Activated CD4-positive, alpha-beta T cell treated with anti-CD3 and anti-CD28 coated beads for 36 hours (primary cell): ENCODE results near the gene FA2H. TPM values are rescaled to one million over a fixed set of nuclear protein-coding genes. Genes with fewer than 3 reads are reported as not detected.
A peak's percentile ranks its signal among the peaks of the same experiment; 100 is the strongest.

Source experiments
- ATAC-seq: fragments of 200-7000 bp; cut with Tn5 transposase; one replicate; pipeline ENCODE4 v1.10.0; 2021; ENCODE audit warnings: mild to moderate bottlenecking, moderate library complexity
- CTCF ChIA-PET: fragments of 350-600 bp; sonication (Branson Sonifier 250); formaldehyde crosslinking; loops from one replicate; lab custom pipeline; 2021; ENCODE audit warnings: antibody characterized with exemption; lab: Charles Lee
- POLR2A ChIA-PET: fragments of 350-600 bp; sonication (Branson Sonifier 250); formaldehyde crosslinking; loops from one replicate; lab custom pipeline; 2021; ENCODE audit warnings: antibody characterized with exemption, inconsistent platforms; lab: Charles Lee
- DNase-seq: peaks from one replicate; pipeline ENCODE4 v3.0.0-alpha.2; 2020
- H3K27ac Mint-ChIP-seq: one replicate; pipeline ENCODE4 v1.8.0; 2021; ENCODE audit warnings: mixed read lengths
- H3K27me3 Mint-ChIP-seq: one replicate; pipeline ENCODE4 v1.8.0; 2021; ENCODE audit warnings: mixed read lengths
- H3K36me3 Mint-ChIP-seq: one replicate; pipeline ENCODE4 v1.8.0; 2021; ENCODE audit warnings: low read depth, mixed read lengths
- H3K4me1 Mint-ChIP-seq: one replicate; pipeline ENCODE4 v1.8.0; 2021; ENCODE audit warnings: mixed read lengths
- H3K4me3 Mint-ChIP-seq: one replicate; pipeline ENCODE4 v1.8.0; 2021; ENCODE audit warnings: mild to moderate bottlenecking, moderate library complexity, mixed read lengths
- H3K9me3 Mint-ChIP-seq: one replicate; pipeline ENCODE4 v1.8.0; 2021; ENCODE audit warnings: low read depth, mixed read lengths
- intact Hi-C, 2 experiments: fragments of 100-400 bp; cut with DNase I in 1 of 2; cut with micrococcal nuclease in 1 of 2; formaldehyde crosslinking; loops; one replicate each; pipeline versions ENCODE4 v1.14.2 to v1.15.1; 2022 to 2024; cut with DNase I, micrococcal nuclease
- total RNA-seq, 2 experiments: library from RNA; stranded (reverse); gene quantifications; one replicate each; pipeline ENCODE4 v1.2.3, GENCODE V29; 2021

The FA2H gene
- total RNA-seq, 2 experiments from 2014 or later, result not detected

DNA sequence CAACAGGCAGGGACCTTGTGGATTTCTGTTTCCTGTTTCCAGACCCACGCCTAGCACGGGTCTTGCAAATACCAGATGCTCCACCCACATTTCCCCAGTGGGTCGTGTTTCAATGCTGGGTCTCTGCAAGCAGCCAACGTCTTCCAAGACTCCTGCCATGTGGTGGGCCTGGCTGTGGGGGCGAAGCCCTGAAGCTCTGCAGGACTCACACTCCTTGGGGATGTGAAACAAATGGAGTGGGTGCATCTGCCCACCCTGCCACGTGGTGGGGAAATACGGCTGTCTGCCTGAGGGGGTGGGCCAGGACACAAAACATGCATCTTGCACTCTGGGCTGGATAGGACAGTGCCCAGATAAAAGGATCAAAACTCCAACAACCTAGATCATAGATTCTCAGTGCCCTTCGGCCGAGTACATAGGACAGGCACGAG, 32.6 kb downstream of the FA2H start:
- Mint-ChIP-seq H3K27me3 (peaks cover 2% of the 10 kb centered on the region), H3K4me1 (no peaks in the 10 kb centered on the region), H3K4me3 (no peak overlapping the region), H3K27ac (no peak overlapping the region), H3K36me3 (no peaks in the 10 kb centered on the region), H3K9me3 (no peaks in the 10 kb centered on the region)
- ChIA-PET CTCF (no interaction called here), POLR2A (no interaction called here)
- intact Hi-C loops, result no loop called here
- no peak for ATAC-seq
- DNase-seq, result no peak

GRCh38 chr16:74740795-74741304, 33.8 kb downstream of the FA2H start:
- peaks cover 2% of the 10 kb centered on the region for H3K27me3 Mint-ChIP-seq
- intact Hi-C loops, result no loop called here
- H3K4me1 Mint-ChIP-seq, result no peaks in the 10 kb centered on the region
- H3K4me3 Mint-ChIP-seq, result no peak overlapping the region
- DNase-seq (no peak), ATAC-seq (peak; percentile 19)
- no peaks in the 10 kb centered on the region for H3K9me3 Mint-ChIP-seq
- POLR2A ChIA-PET, result no interaction called here
- H3K36me3 Mint-ChIP-seq, result no peaks in the 10 kb centered on the region
- no peak overlapping the region for H3K27ac Mint-ChIP-seq
- CTCF ChIA-PET, result interaction anchor here (0.6 kb wide), 1 partner anchor 371 kb away, joined by 3 read pairs; no protein-coding TSS in a partner anchor

- no peak for ATAC-seq
- no peak for DNase-seq
- Mint-ChIP-seq H3K36me3 (no peaks in the 10 kb centered on the region), H3K4me3 (no peak overlapping the region), H3K27ac (no peak overlapping the region), H3K27me3 (peaks cover 2% of the 10 kb centered on the region), H3K9me3 (no peaks in the 10 kb centered on the region), H3K4me1 (no peaks in the 10 kb centered on the region)
- POLR2A ChIA-PET, result no interaction called here
- intact Hi-C loops, result no loop called here
- CTCF ChIA-PET, result interaction anchor here (1.3 kb wide), 1 partner anchor 11 kb away, joined by 6 read pairs; no protein-coding TSS in a partner anchor
These were observed 35.3 kb downstream of the FA2H start for GRCh38 chr16:74739275-74739674.

DNA sequence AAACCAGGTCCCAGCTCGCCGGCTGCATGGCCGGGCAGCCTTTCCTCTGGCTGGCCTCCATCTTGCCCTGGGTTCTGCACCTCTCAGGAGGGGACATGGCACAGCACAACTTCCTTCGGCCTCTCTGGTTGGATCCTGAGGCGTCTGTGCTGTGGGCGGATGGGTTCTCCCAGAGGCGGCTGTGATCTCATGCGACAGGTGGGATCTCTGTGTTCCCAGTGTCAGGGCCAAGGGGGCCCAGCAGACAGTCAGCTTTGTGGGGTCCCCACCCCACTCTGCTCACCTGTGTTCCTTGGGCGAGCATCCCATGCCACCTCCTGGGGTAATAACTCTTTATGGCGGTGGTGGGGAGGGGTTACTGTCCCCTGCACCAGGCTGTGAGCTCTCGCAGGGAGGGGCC, 35.8 kb downstream of the FA2H start:
- POLR2A ChIA-PET, result no interaction called here
- Mint-ChIP-seq H3K4me1 (no peaks in the 10 kb centered on the region), H3K9me3 (no peaks in the 10 kb centered on the region), H3K27me3 (peaks cover 2% of the 10 kb centered on the region), H3K36me3 (no peaks in the 10 kb centered on the region), H3K27ac (no peak overlapping the region), H3K4me3 (no peak overlapping the region)
- CTCF ChIA-PET, result interaction anchor here (1.0 to 1.3 kb wide), 2 partner anchors 11 to 37 kb away, joined by 3 to 6 read pairs; no protein-coding TSS in a partner anchor
- DNase-seq (no peak), ATAC-seq (no peak)
- intact Hi-C loops, result no loop called here

- CTCF ChIA-PET, result interaction anchor here (1.0 to 1.3 kb wide), 2 partner anchors 10 to 37 kb away, joined by 3 to 6 read pairs; no protein-coding TSS in a partner anchor
- no peak for ATAC-seq
- Mint-ChIP-seq H3K4me3 (no peak overlapping the region), H3K27ac (no peak overlapping the region), H3K9me3 (no peaks in the 10 kb centered on the region), H3K4me1 (no peaks in the 10 kb centered on the region), H3K36me3 (no peaks in the 10 kb centered on the region), H3K27me3 (peaks cover 2% of the 10 kb centered on the region)
- intact Hi-C loops, result no loop called here
- POLR2A ChIA-PET, result no interaction called here
- no peak for DNase-seq
These were observed 36.5 kb downstream of the FA2H start for GRCh38 chr16:74738113-74738541.

GRCh38 chr16:74737521-74737920, 37.1 kb downstream of the FA2H start:
- ChIA-PET CTCF (no interaction called here), POLR2A (no interaction called here)
- no peak overlapping the region for H3K4me3 Mint-ChIP-seq
- no peak for ATAC-seq
- H3K4me1 Mint-ChIP-seq, result no peaks in the 10 kb centered on the region
- H3K27me3 Mint-ChIP-seq, result peaks cover 2% of the 10 kb centered on the region
- H3K27ac Mint-ChIP-seq, result no peak overlapping the region
- H3K36me3 Mint-ChIP-seq, result no peaks in the 10 kb centered on the region
- no peaks in the 10 kb centered on the region for H3K9me3 Mint-ChIP-seq
- intact Hi-C loops, result no loop called here
- DNase-seq, result no peak

GRCh38 chr16:74736531-74737157, 38.0 kb downstream of the FA2H start:
- Mint-ChIP-seq H3K9me3 (no peaks in the 10 kb centered on the region), H3K4me1 (no peaks in the 10 kb centered on the region), H3K36me3 (no peaks in the 10 kb centered on the region), H3K4me3 (no peak overlapping the region), H3K27me3 (peaks cover 2% of the 10 kb centered on the region), H3K27ac (no peak overlapping the region)
- intact Hi-C loops, result no loop called here
- DNase-seq, result no peak
- ATAC-seq, result no peak
- ChIA-PET CTCF (interaction anchor here (1.4 kb wide), 1 partner anchor 10 kb away, joined by 5 read pairs; no protein-coding TSS in a partner anchor), POLR2A (no interaction called here)

- CTCF ChIA-PET, result interaction anchor here (0.5 to 1.4 kb wide), 2 partner anchors 9 to 248 kb away, joined by 3 to 5 read pairs; no protein-coding TSS in a partner anchor
- Mint-ChIP-seq H3K4me1 (peaks cover 3% of the 10 kb centered on the region), H3K27me3 (peaks cover 2% of the 10 kb centered on the region), H3K27ac (no peak overlapping the region), H3K4me3 (no peak overlapping the region), H3K9me3 (no peaks in the 10 kb centered on the region), H3K36me3 (no peaks in the 10 kb centered on the region)
- no peak for DNase-seq
- ATAC-seq, result no peak
- intact Hi-C loops, result no loop called here
- POLR2A ChIA-PET, result no interaction called here
These were observed 39.1 kb downstream of the FA2H start for GRCh38 chr16:74735554-74735953.

GRCh38 chr16:74735162-74735452, 39.5 kb downstream of the FA2H start:
- intact Hi-C loops, result no loop called here

GRCh38 chr16:74734361-74735161, 40.1 kb downstream of the FA2H start:
- Mint-ChIP-seq H3K36me3 (no peaks in the 10 kb centered on the region), H3K9me3 (no peaks in the 10 kb centered on the region), H3K4me1 (peaks cover 11% of the 10 kb centered on the region), H3K27ac (no peak overlapping the region), H3K4me3 (no peak overlapping the region), H3K27me3 (no peaks in the 10 kb centered on the region)
- DNase-seq (no peak), ATAC-seq (no peak)
- POLR2A ChIA-PET, result no interaction called here
- intact Hi-C loops, result no loop called here
- CTCF ChIA-PET, result interaction anchor here (0.6 kb wide), 1 partner anchor 108 kb away, joined by 3 read pairs; no protein-coding TSS in a partner anchor

More at GRCh38 chr16:74735162-74735452, 39.5 kb downstream of the FA2H start:
- ATAC-seq (no peak), DNase-seq (no peak)
- Mint-ChIP-seq H3K27ac (no peak overlapping the region), H3K27me3 (peaks cover 2% of the 10 kb centered on the region), H3K9me3 (no peaks in the 10 kb centered on the region), H3K4me3 (no peak overlapping the region), H3K4me1 (peaks cover 7% of the 10 kb centered on the region), H3K36me3 (no peaks in the 10 kb centered on the region)
- CTCF ChIA-PET, result interaction anchor here (1.4 kb wide), 1 partner anchor 8 kb away, joined by 5 read pairs; no protein-coding TSS in a partner anchor
- POLR2A ChIA-PET, result no interaction called here

DNA sequence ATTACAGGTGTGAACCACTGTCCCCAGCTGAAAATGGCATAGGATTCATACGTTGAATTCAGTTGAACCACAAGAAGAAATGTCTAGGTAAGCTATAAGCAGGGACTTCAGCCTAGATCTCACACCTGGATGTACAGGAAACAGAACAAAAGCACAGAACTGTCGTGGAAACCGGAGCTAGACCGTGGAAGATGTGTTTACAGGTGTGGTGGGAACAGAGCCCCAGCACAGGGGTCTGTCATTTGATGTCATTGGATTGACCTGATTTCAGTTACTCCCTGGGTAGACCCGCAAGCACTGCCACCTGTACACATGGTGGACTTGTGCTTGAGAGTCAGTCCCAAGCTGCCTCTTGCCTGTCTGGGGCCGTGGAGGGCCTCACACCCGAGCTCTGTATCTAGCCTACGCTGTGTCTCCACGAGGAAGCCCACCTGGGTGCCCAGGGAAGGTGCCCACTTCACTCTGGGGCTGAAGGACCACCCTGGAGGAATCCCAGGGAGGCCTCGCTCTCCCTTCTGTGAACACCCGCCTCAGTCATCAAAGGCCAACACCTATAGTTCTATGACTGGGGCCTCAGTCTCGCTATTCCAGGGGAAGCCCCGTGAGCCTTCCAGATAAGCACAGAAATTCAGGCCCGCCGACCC, 41.8 kb downstream of the FA2H start:
- ATAC-seq (no peak), DNase-seq (no peak)
- Mint-ChIP-seq H3K9me3 (no peaks in the 10 kb centered on the region), H3K27ac (no peak overlapping the region), H3K4me3 (no peak overlapping the region), H3K36me3 (no peaks in the 10 kb centered on the region), H3K27me3 (no peaks in the 10 kb centered on the region), H3K4me1 (peaks cover 12% of the 10 kb centered on the region)
- intact Hi-C loops, result no loop called here
- ChIA-PET POLR2A (no interaction called here), CTCF (interaction anchor here (0.6 to 1.4 kb wide), 2 partner anchors 23 to 129 kb away, joined by 3 read pairs; no protein-coding TSS in a partner anchor)
